ENCODE measurements around the gene KCNH5. TPM values are rescaled to one million over a fixed set of nuclear protein-coding genes. Genes with fewer than 3 reads are reported as not detected.

The KCNH5 gene
- polyA plus RNA-seq, 1 donor (not counting 4 experiments of a cell fraction or from before 2014, with no cell fraction given), result 0.04 TPM

DNA sequence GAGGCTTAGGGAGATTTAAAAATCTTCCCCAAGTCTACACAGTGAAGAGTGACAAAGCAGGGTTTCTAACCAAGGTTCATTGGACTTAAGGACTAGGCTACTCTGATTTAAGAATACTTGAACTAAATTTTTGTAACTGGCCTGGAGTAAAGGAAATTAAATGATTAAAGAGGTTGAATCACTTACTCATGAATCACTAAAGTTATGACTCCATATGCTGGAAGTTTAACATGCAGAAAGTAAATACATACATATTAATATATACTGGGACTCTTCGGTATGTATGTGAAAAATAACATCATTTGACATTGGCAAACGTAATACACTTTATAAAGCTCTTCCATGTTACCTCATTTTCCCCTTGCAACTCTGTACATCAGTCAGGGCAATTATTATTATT is 322.9 kb downstream of the KCNH5 start:
- no peaks in the 10 kb centered on the region for H3K4me1 ChIP-seq (ENCODE audit: control insufficient read depth, extremely low read depth, insufficient read depth, low read length)
- dilution Hi-C loops (cut with MboI; ENCODE audit: extremely low pct_ligation_motif_present, low sequenced_read_pairs), result no loop called here
- no peak overlapping the region for H3K9ac ChIP-seq (ENCODE audit: control insufficient read depth, extremely low read depth, insufficient read depth, low read length)
- no peaks in the 10 kb centered on the region for H3K36me3 ChIP-seq (ENCODE audit: control insufficient read depth in 2 of 2, extremely low read depth in 1 of 2, insufficient read depth in 2 of 2, low read length in 2 of 2)
- H3K4me3 ChIP-seq (ENCODE audit: control insufficient read depth in 2 of 3, extremely low read depth in 1 of 3, insufficient read depth in 2 of 3, low read depth in 1 of 3, low read length in 3 of 3), result no peak overlapping the region
- H4K20me1 ChIP-seq (ENCODE audit: control insufficient read depth, extremely low read depth, insufficient read depth, low read length), result no peaks in the 10 kb centered on the region
- no peaks in the 10 kb centered on the region for H3K79me2 ChIP-seq (ENCODE audit: control insufficient read depth, insufficient read depth, low read length)
- no peaks in the 10 kb centered on the region for H3K9me1 ChIP-seq (ENCODE audit: control insufficient read depth, extremely low read depth, insufficient read depth, low read length)
- no peak for DNase-seq (ENCODE audit: low read depth, low spot score)
- H3K9me3 ChIP-seq (ENCODE audit: control insufficient read depth, low read depth, low read length), result no peaks in the 10 kb centered on the region
- H2AFZ ChIP-seq (ENCODE audit: control insufficient read depth, low read length), result no peak overlapping the region
- FAIRE-seq, result no peak
- TF ChIP-seq EZH2 (IDR thresholded peaks at IDR 0.05; ENCODE audit: low read length), result no peak
- TF ChIP-seq, protein P1, sequence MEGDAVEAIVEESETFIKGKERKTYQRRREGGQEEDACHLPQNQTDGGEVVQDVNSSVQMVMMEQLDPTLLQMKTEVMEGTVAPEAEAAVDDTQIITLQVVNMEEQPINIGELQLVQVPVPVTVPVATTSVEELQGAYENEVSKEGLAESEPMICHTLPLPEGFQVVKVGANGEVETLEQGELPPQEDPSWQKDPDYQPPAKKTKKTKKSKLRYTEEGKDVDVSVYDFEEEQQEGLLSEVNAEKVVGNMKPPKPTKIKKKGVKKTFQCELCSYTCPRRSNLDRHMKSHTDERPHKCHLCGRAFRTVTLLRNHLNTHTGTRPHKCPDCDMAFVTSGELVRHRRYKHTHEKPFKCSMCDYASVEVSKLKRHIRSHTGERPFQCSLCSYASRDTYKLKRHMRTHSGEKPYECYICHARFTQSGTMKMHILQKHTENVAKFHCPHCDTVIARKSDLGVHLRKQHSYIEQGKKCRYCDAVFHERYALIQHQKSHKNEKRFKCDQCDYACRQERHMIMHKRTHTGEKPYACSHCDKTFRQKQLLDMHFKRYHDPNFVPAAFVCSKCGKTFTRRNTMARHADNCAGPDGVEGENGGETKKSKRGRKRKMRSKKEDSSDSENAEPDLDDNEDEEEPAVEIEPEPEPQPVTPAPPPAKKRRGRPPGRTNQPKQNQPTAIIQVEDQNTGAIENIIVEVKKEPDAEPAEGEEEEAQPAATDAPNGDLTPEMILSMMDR (optimal IDR thresholded peaks at IDR 0.05 in 1 of 3, IDR thresholded peaks at IDR 0.05 in 1 of 3, conservative IDR thresholded peaks at IDR 0.05 in 1 of 3; ENCODE audit: extremely low read depth in 1 of 3, insufficient read depth in 2 of 3, low read length in 3 of 3), result no peak
- no peaks in the 10 kb centered on the region for H3K27me3 ChIP-seq (ENCODE audit: control insufficient read depth, extremely low read depth, insufficient read depth, low read length)
- H3K27ac ChIP-seq (ENCODE audit: control insufficient read depth, insufficient read depth, low read length), result no peak overlapping the region
- no peak overlapping the region for H3K4me2 ChIP-seq (ENCODE audit: control insufficient read depth, extremely low read depth, insufficient read depth, low read depth, low read length)

DNA sequence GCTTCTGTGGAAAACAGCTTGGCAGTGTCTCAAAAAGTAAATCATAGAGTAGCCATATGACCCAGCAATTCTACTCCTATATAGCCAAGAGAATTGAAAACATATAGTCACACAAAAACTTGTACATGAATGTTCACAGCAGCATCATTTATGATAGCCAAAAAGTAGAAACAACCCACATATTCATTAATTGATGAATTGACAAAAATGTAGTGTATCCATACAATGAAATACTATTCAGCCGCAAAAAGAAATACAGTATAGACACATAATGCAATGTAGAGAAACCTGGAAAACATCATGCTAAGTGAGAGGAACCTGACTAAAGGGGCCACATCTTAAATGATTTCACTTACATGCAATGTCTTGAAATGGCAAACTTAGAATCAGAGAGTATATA is 326.6 kb downstream of the KCNH5 start:
- H3K9me1 ChIP-seq (ENCODE audit: control insufficient read depth, extremely low read depth, insufficient read depth, low read length), result no peaks in the 10 kb centered on the region
- no peak overlapping the region for H3K27ac ChIP-seq (ENCODE audit: control insufficient read depth, insufficient read depth, low read length)
- no peak overlapping the region for H3K4me3 ChIP-seq (ENCODE audit: control insufficient read depth in 2 of 3, extremely low read depth in 1 of 3, insufficient read depth in 2 of 3, low read depth in 1 of 3, low read length in 3 of 3)
- H3K36me3 ChIP-seq (ENCODE audit: control insufficient read depth in 2 of 2, extremely low read depth in 1 of 2, insufficient read depth in 2 of 2, low read length in 2 of 2), result no peaks in the 10 kb centered on the region
- FAIRE-seq (no peak), DNase-seq (ENCODE audit: low read depth, low spot score) (no peak)
- no peaks in the 10 kb centered on the region for H3K79me2 ChIP-seq (ENCODE audit: control insufficient read depth, insufficient read depth, low read length)
- no peak overlapping the region for H3K9ac ChIP-seq (ENCODE audit: control insufficient read depth, extremely low read depth, insufficient read depth, low read length)
- H3K9me3 ChIP-seq (ENCODE audit: control insufficient read depth, low read depth, low read length), result no peaks in the 10 kb centered on the region
- H3K4me2 ChIP-seq (ENCODE audit: control insufficient read depth, extremely low read depth, insufficient read depth, low read depth, low read length), result no peak overlapping the region
- no peak overlapping the region for H2AFZ ChIP-seq (ENCODE audit: control insufficient read depth, low read length)
- no peaks in the 10 kb centered on the region for H3K4me1 ChIP-seq (ENCODE audit: control insufficient read depth, extremely low read depth, insufficient read depth, low read length)
- no peaks in the 10 kb centered on the region for H4K20me1 ChIP-seq (ENCODE audit: control insufficient read depth, extremely low read depth, insufficient read depth, low read length)
- TF ChIP-seq, protein P1 (optimal IDR thresholded peaks at IDR 0.05 in 1 of 3, IDR thresholded peaks at IDR 0.05 in 1 of 3, conservative IDR thresholded peaks at IDR 0.05 in 1 of 3; ENCODE audit: extremely low read depth in 1 of 3, insufficient read depth in 2 of 3, low read length in 3 of 3), result no peak
- TF ChIP-seq EZH2 (IDR thresholded peaks at IDR 0.05; ENCODE audit: low read length), result no peak
- H3K27me3 ChIP-seq (ENCODE audit: control insufficient read depth, extremely low read depth, insufficient read depth, low read length), result no peaks in the 10 kb centered on the region
- dilution Hi-C loops (cut with MboI; ENCODE audit: extremely low pct_ligation_motif_present, low sequenced_read_pairs), result no loop called here

All from keratinocyte (primary cell).